Measurements from ENCODE around the gene TMEM132C.

DNA sequence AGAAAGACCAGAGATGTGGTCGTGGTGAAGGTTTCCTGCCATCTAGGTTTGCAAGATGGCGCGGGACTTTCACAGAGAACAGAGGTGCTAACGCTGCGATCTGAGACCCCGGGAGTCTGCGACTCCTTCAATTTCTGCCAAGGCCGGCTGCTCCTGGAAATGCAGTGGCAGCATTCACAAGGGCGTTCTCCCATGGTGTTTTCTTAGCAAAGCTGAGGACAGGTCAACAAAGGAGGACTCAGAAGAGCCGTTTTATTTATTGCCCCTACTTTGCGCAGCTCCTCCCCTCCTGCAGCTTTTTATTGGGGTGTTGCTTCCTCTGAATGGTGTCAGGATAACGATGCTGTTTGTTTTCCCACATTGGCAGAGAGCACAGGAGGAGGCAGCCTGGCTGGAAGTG lies 86.3 kb downstream of the TMEM132C start:
- TF ChIP-seq POLR2A (IDR thresholded peaks at IDR 0.05), result no peak
- TF ChIP-seq, protein P1, sequence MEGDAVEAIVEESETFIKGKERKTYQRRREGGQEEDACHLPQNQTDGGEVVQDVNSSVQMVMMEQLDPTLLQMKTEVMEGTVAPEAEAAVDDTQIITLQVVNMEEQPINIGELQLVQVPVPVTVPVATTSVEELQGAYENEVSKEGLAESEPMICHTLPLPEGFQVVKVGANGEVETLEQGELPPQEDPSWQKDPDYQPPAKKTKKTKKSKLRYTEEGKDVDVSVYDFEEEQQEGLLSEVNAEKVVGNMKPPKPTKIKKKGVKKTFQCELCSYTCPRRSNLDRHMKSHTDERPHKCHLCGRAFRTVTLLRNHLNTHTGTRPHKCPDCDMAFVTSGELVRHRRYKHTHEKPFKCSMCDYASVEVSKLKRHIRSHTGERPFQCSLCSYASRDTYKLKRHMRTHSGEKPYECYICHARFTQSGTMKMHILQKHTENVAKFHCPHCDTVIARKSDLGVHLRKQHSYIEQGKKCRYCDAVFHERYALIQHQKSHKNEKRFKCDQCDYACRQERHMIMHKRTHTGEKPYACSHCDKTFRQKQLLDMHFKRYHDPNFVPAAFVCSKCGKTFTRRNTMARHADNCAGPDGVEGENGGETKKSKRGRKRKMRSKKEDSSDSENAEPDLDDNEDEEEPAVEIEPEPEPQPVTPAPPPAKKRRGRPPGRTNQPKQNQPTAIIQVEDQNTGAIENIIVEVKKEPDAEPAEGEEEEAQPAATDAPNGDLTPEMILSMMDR (IDR thresholded peaks at IDR 0.05), result no peak

All from esophagus squamous epithelium (tissue), 4 donors.